H9 (cell line): Measurements from ENCODE around the gene HAGH. TPM values are rescaled to one million over a fixed set of nuclear protein-coding genes. Genes with fewer than 3 reads are reported as not detected.

Source experiments
- DNase-seq: peaks from one replicate; pipeline ENCODE4 v3.0.0-alpha.2; 2017
- H2AFZ ChIP-seq: one replicate; pipeline ENCODE4 v1.6.1; 2013; ENCODE audit warnings: mild to moderate bottlenecking, low read length, control low read depth, moderate library complexity
- H2AK5ac ChIP-seq: 2 replicates; pipeline ENCODE4 v1.6.1; 2013; ENCODE audit warnings: low read length, control low read depth, mixed read lengths; ENCODE audit not compliant: insufficient read length
- H2BK120ac ChIP-seq: one replicate; pipeline ENCODE4 v1.6.1; 2013; ENCODE audit warnings: low read depth, mild to moderate bottlenecking, low read length, control low read depth, inconsistent platforms; ENCODE audit not compliant: poor library complexity, severe bottlenecking
- H2BK12ac ChIP-seq: 2 replicates; pipeline ENCODE4 v1.6.1; 2013; ENCODE audit warnings: low read length, control low read depth, mixed read lengths, low read depth; ENCODE audit not compliant: insufficient read length
- H2BK15ac ChIP-seq: 2 replicates; pipeline ENCODE4 v1.6.1; 2013; ENCODE audit warnings: low read depth, low read length, control low read depth
- H2BK20ac ChIP-seq: one replicate; pipeline ENCODE4 v1.6.1; 2013; ENCODE audit warnings: low read depth, mild to moderate bottlenecking, low read length, control low read depth, inconsistent platforms; ENCODE audit not compliant: poor library complexity, severe bottlenecking
- H2BK5ac ChIP-seq: 2 replicates; pipeline ENCODE4 v1.6.1; 2013; ENCODE audit warnings: low read length, control low read depth, mixed read lengths; ENCODE audit not compliant: insufficient read length
- H3K14ac ChIP-seq: 2 replicates; pipeline ENCODE4 v1.6.1; 2013; ENCODE audit warnings: low read length, control low read depth; ENCODE audit not compliant: insufficient read depth
- H3K18ac ChIP-seq: 2 replicates; pipeline ENCODE4 v1.6.1; 2013; ENCODE audit warnings: low read depth, mild to moderate bottlenecking, mixed read lengths, low read length, control low read depth; ENCODE audit not compliant: insufficient read length
- H3K23ac ChIP-seq: 2 replicates; pipeline ENCODE4 v1.6.1; 2013; ENCODE audit warnings: low read length, control low read depth, mixed read lengths, low read depth; ENCODE audit not compliant: insufficient read length
- H3K23me2 ChIP-seq: 2 replicates; pipeline ENCODE4 v1.6.1; 2013; ENCODE audit warnings: low read depth, mild to moderate bottlenecking, mixed read lengths, low read length, control low read depth; ENCODE audit not compliant: insufficient read length, poor library complexity, severe bottlenecking
- H3K27ac ChIP-seq: 2 replicates; pipeline ENCODE4 v1.5.1; 2013; ENCODE audit warnings: low read length, control low read depth, mixed read lengths, low read depth; ENCODE audit not compliant: insufficient read length
- H3K27me3 ChIP-seq: 2 replicates; pipeline ENCODE4 v1.6.1; 2013; ENCODE audit warnings: low read length, control low read depth, inconsistent platforms; ENCODE audit not compliant: insufficient read depth
- H3K4ac ChIP-seq: 2 replicates; pipeline ENCODE4 v1.6.1; 2013; ENCODE audit warnings: low read depth, mild to moderate bottlenecking, control low read depth, inconsistent platforms, low read length, moderate library complexity
- H3K4me1 ChIP-seq: 2 replicates; pipeline ENCODE4 v1.6.1; 2013; ENCODE audit warnings: low read length, control low read depth, inconsistent platforms; ENCODE audit not compliant: insufficient read depth
- H3K4me2 ChIP-seq: 2 replicates; pipeline ENCODE4 v1.6.1; 2013; ENCODE audit warnings: low read length, control low read depth, mixed read lengths; ENCODE audit not compliant: insufficient read length, insufficient read depth
- H3K56ac ChIP-seq: 2 replicates; pipeline ENCODE4 v1.6.1; 2013; ENCODE audit warnings: low read depth, mild to moderate bottlenecking, mixed read lengths, low read length, control low read depth; ENCODE audit not compliant: insufficient read length
- H3K79me1 ChIP-seq: 2 replicates; pipeline ENCODE4 v1.6.1; 2013; ENCODE audit warnings: low read depth, mild to moderate bottlenecking, moderate library complexity, low read length, control low read depth, inconsistent platforms; ENCODE audit not compliant: insufficient read depth, poor library complexity, severe bottlenecking
- H3K79me2 ChIP-seq: 2 replicates; pipeline ENCODE4 v1.6.1; 2013; ENCODE audit warnings: low read length, control low read depth, inconsistent platforms; ENCODE audit not compliant: insufficient read depth
- H3K9ac ChIP-seq: 2 replicates; pipeline ENCODE4 v1.6.1; 2013; ENCODE audit warnings: low read length, control low read depth, mixed read lengths; ENCODE audit not compliant: insufficient read length; ENCODE audit errors: extremely low read depth
- H3K9me3 ChIP-seq: one replicate; pipeline ENCODE4 v1.6.1; 2013; ENCODE audit warnings: low read depth, low read length, inconsistent platforms; ENCODE audit not compliant: control insufficient read depth
- H3T11ph ChIP-seq: one replicate; pipeline ENCODE4 v1.6.1; 2013; ENCODE audit warnings: mild to moderate bottlenecking, low read length, control low read depth, inconsistent platforms
- H4K20me1 ChIP-seq: one replicate; pipeline ENCODE4 v1.6.1; 2013; ENCODE audit not compliant: control insufficient read depth, insufficient read length, insufficient read depth
- H4K5ac ChIP-seq: 2 replicates; pipeline ENCODE4 v1.6.1; 2013; ENCODE audit warnings: low read depth, mild to moderate bottlenecking, mixed read lengths, low read length, control low read depth; ENCODE audit not compliant: insufficient read length
- H4K8ac ChIP-seq: replicated peaks from 2 replicates; pipeline ENCODE4 v1.6.1; 2013; ENCODE audit warnings: low read length, control low read depth, mixed read lengths, low read depth; ENCODE audit not compliant: insufficient read length
- H4K91ac ChIP-seq: 2 replicates; pipeline ENCODE4 v1.6.1; 2013; ENCODE audit warnings: low read depth, mild to moderate bottlenecking, moderate library complexity, mixed read lengths, low read length, control low read depth; ENCODE audit not compliant: insufficient read length
- H3K27ac Mint-ChIP-seq, 3 experiments: 2 replicates in 2 of 3; 3 replicates in 1 of 3; pipeline ENCODE4 v1.8.0; 2020 to 2021; ENCODE audit warnings: mixed read lengths in 3 of 3, mild to moderate bottlenecking in 1 of 3, moderate library complexity in 1 of 3
- H3K27me3 Mint-ChIP-seq: 2 replicates; pipeline ENCODE4 v1.8.0; 2021; ENCODE audit warnings: low read depth, mild to moderate bottlenecking, moderate library complexity, mixed read lengths
- H3K36me3 Mint-ChIP-seq, 3 experiments: 2 replicates in 2 of 3; 3 replicates in 1 of 3; pipeline ENCODE4 v1.8.0; 2020 to 2021; ENCODE audit warnings: low read depth in 3 of 3, mixed read lengths in 3 of 3; ENCODE audit not compliant: insufficient read depth in 1 of 3
- H3K4me1 Mint-ChIP-seq, 2 experiments: 2 replicates each; pipeline ENCODE4 v1.8.0; 2020; ENCODE audit warnings: mixed read lengths in 2 of 2
- H3K4me3 Mint-ChIP-seq, 2 experiments: 2 replicates in 1 of 2; 3 replicates in 1 of 2; pipeline ENCODE4 v1.8.0; 2020 to 2021; ENCODE audit warnings: mild to moderate bottlenecking in 2 of 2, mixed read lengths in 2 of 2, moderate library complexity in 1 of 2
- H3K9me3 Mint-ChIP-seq, 2 experiments: 2 replicates in 1 of 2; 3 replicates in 1 of 2; pipeline ENCODE4 v1.8.0; 2020; ENCODE audit warnings: mild to moderate bottlenecking in 2 of 2, mixed read lengths in 2 of 2, moderate library complexity in 1 of 2
- CTCF ChIP-seq: fragments of 200-600 bp; sonication (generic); conservative IDR thresholded peaks from 3 replicates; pipeline ENCODE4 v1.8.0; 2021; ENCODE audit warnings: antibody characterized with exemption, mild to moderate bottlenecking
- WGBS: extraction: QIAGEN DNeasy Blood & Tissue Kit; methylation state at CpG from one replicate; pipeline ENCODE4 v1.1.7; 2013; ENCODE audit warnings: missing lambda C conversion rate, low lambda C conversion rate, mixed read lengths; ENCODE audit not compliant: insufficient read length; ENCODE audit errors: extremely low coverage; 5-methylcytosine and 5-hydroxymethylcytosine counted together
- total RNA-seq: library from RNA; stranded (reverse); gene quantifications from 2 replicates; pipeline ENCODE4 v1.2.1, GENCODE V29; 2021

HAGH gene
- total RNA-seq, 1 experiment from 2014 or later, result 30.0 TPM

GRCh38 chr16:1766701-1767100, 59.9 kb downstream of the HAGH start:
- H3K23ac ChIP-seq, result no peak overlapping the region
- peaks cover 6% of the 10 kb centered on the region for H3K23me2 ChIP-seq
- H4K5ac ChIP-seq, result no peak overlapping the region
- TF ChIP-seq CTCF, result no peak
- WGBS, result no CpG with 5 or more reads among the region's 18 CpGs
- H3K4me2 ChIP-seq, result no peak overlapping the region
- no peak overlapping the region for H3T11ph ChIP-seq
- no peaks in the 10 kb centered on the region for H4K20me1 ChIP-seq
- H3K27ac ChIP-seq, result no peak overlapping the region
- no peak overlapping the region for H3K56ac ChIP-seq
- H2BK120ac ChIP-seq, result no peak overlapping the region
- Mint-ChIP-seq H3K36me3 (peaks cover 3 to 33% (median 25%) of the 10 kb centered on the region in 3 experiments; a peak in 6 of 7 replicates), H3K9me3 (no peaks in the 10 kb centered on the region), H3K4me1 (peaks cover 3 to 7% of the 10 kb centered on the region in 2 experiments), H3K27ac (no peak overlapping the region), H3K4me3 (no peak overlapping the region), H3K27me3 (no peaks in the 10 kb centered on the region; the same call in 1 of the 2 replicates)
- H3K79me1 ChIP-seq, result no peaks in the 10 kb centered on the region
- no peaks in the 10 kb centered on the region for H3K4me1 ChIP-seq
- H3K14ac ChIP-seq, result no peak overlapping the region
- no peak overlapping the region for H2AK5ac ChIP-seq
- H3K9me3 ChIP-seq, result no peaks in the 10 kb centered on the region
- H2BK20ac ChIP-seq, result no peak overlapping the region
- no peak overlapping the region for H2BK12ac ChIP-seq
- no peak overlapping the region for H2AFZ ChIP-seq
- H2BK5ac ChIP-seq, result no peak overlapping the region
- DNase-seq, result no peak
- H3K27me3 ChIP-seq, result no peaks in the 10 kb centered on the region
- no peak overlapping the region for H4K91ac ChIP-seq
- H2BK15ac ChIP-seq, result no peak overlapping the region
- H3K18ac ChIP-seq, result no peak overlapping the region
- H3K9ac ChIP-seq, result no peak overlapping the region
- H4K8ac ChIP-seq, result no peak overlapping the region
- no peak overlapping the region for H3K4ac ChIP-seq
- H3K79me2 ChIP-seq, result no peaks in the 10 kb centered on the region
